GM21381 (cell line): ENCODE results near the gene RALY.

Experiments
- ATAC-seq: cut with Tn5 transposase; IDR thresholded peaks from one replicate; pipeline ENCODE4 v1.9.1; 2021; ENCODE audit warnings: mild to moderate bottlenecking, moderate library complexity; ENCODE audit not compliant: unreplicated experiment

Gene RALY

GRCh38 chr20:34100576-34100975 lies 106.9 kb downstream of the RALY start:
- no peak for ATAC-seq

- no peak for ATAC-seq
Observed at GRCh38 chr20:34102342-34102741, 108.6 kb downstream of the RALY start.

GRCh38 chr20:34104059-34104458 lies 110.3 kb downstream of the RALY start:
- ATAC-seq: no peak

- no peak for ATAC-seq
Observed at GRCh38 chr20:34105978-34106675, 112.4 kb downstream of the RALY start.

- no peak for ATAC-seq
Observed at GRCh38 chr20:34108616-34109174, 115.0 kb downstream of the RALY start.

GRCh38 chr20:34109442-34109841 lies 115.7 kb downstream of the RALY start:
- no peak for ATAC-seq

GRCh38 chr20:34110025-34110744 lies 116.5 kb downstream of the RALY start:
- no peak for ATAC-seq

- ATAC-seq: peak; percentile 3
Observed at GRCh38 chr20:34110745-34111641, 117.3 kb downstream of the RALY start.

GRCh38 chr20:34111702-34112599 lies 118.2 kb downstream of the RALY start, which contains the start of gene EIF2S2:
Gene EIF2S2, minus strand, starts transcription at chr20:34112243. Its CDS starts 133 bp downstream, at chr20:34112110.
- peak; percentile 91 for ATAC-seq

GRCh38 chr20:34112600-34113101 lies 118.9 kb downstream of the RALY start:
- ATAC-seq: no peak

- ATAC-seq: no peak
Observed at GRCh38 chr20:34114809-34115208, 121.1 kb downstream of the RALY start.

- ATAC-seq: no peak
Observed at GRCh38 chr20:34115232-34115631, 121.5 kb downstream of the RALY start.

- ATAC-seq: no peak
Observed at GRCh38 chr20:34120213-34120612, 126.5 kb downstream of the RALY start.

GRCh38 chr20:34122274-34122980 lies 128.7 kb downstream of the RALY start:
- no peak for ATAC-seq

- ATAC-seq: no peak
Observed at GRCh38 chr20:34123309-34123708, 129.6 kb downstream of the RALY start.

GRCh38 chr20:34124469-34125249 lies 130.9 kb downstream of the RALY start:
- ATAC-seq: no peak

GRCh38 chr20:34127792-34128191 lies 134.1 kb downstream of the RALY start:
- ATAC-seq: no peak

- ATAC-seq: no peak
Observed at GRCh38 chr20:34129518-34130162, 135.9 kb downstream of the RALY start.
